HG03139 (cell line): ENCODE results near the gene OR5F1.

ENCODE experiments used
- ATAC-seq: cut with Tn5 transposase; IDR thresholded peaks from one replicate; pipeline ENCODE4 v1.9.1; 2021; ENCODE audit not compliant: unreplicated experiment

Gene OR5F1

DNA sequence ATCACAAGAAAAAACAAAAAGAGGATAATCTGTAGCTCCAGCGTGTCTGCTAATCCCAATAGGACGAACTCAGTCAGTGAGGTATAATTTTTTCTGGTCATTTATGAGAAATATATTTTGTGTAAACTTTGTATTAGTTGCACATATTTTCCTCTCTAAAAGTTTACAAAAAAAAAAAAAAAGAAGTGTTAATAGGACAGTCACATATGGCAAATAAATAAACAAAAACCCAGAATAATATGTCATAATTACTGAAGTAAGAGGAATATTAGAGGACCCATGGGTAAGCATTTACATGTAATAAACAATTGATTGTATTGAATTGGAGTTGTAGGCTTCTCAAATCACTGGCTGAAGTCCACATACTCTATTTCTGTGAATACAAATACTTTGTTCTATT lies at the start of gene OR5F1:
TSS of gene OR5F1 (minus strand) at position 101 of the 400 bp plus-strand sequence. CDS start at position 101, 0 bp downstream.
- ATAC-seq: no peak

DNA sequence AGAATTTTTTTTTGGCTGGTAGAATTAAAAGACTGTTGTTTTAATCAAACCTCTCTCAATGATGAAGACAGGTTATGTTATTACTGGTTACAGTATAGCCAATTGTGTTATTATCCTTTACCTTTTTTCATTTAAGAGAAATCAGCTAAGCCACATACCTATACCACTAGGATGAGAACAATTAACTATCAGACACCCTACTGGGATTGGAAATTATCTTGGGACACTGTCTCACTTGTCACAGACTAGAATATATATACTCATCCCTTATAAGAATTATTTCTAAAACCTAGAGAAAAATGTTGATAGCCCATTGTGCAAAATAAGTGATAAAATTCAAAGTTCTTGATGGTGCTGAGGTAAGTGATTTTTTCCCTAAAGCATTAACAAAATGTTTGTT lies 32.9 kb upstream of the OR5F1 start, which contains the start of gene OR5AS1:
TSS of gene OR5AS1 (plus strand) at position 301 of the 400 bp plus-strand sequence. CDS start 2,765 bp downstream, outside the sequence.
- ATAC-seq: no peak

DNA sequence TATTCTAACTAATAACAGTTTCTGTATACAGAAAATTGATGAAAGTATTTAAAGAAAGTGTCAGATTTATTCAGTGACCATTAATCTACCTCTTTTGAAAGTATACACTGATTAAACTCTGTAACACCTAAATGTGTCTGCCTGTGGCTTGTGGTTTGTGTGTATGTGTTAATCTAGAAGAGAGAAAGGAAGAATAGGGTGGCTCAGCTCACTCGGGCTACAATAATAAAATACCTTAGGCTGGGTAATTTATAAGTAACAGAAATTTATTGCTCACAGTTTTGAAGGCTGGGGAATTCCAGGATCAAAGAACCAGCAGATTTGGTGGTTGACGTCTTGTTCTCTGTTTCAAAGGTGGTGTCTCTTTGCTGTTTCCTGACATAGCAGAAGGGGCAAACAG lies 19.4 kb upstream of the OR5F1 start:
- ATAC-seq: no peak

DNA sequence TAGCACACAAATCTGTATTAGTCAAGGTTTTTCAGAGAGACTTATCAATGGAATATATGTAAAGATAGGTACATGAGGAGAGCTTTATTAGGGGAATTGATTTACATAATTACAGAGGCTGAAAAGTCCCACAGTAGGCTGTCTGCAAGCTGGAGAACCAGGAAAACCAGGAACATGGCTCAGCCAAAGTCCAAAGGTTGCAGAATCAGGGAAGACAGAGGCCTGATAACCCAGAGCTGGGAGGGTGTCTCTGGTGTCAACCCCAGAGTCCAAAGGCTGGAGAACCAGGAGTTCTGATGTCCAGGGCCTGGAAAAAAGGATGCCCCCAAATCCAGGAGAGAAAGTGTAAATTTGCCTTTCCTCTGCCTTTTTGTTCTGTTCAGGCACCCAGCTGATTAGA lies 16.3 kb upstream of the OR5F1 start:
- ATAC-seq: no peak

DNA sequence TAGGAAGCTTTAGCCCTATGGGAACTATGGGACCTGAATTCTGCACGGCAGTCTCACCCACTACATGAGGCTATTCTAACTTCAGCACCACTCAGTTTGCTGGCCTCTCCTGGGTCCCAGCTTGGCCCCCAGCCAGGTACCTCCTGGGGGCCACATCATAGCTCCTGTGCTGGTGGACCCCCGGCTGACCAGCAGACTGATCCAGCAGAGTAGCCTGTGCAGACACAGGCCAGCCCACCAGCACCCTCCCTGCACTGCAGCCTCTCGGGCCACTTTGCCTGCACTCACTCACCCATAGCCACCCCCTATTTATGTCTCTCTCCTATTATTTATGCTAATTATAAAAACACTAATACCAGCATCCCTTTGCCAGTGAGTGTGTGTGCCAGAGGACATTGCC lies 23.5 kb downstream of the OR5F1 start:
- no peak for ATAC-seq

DNA sequence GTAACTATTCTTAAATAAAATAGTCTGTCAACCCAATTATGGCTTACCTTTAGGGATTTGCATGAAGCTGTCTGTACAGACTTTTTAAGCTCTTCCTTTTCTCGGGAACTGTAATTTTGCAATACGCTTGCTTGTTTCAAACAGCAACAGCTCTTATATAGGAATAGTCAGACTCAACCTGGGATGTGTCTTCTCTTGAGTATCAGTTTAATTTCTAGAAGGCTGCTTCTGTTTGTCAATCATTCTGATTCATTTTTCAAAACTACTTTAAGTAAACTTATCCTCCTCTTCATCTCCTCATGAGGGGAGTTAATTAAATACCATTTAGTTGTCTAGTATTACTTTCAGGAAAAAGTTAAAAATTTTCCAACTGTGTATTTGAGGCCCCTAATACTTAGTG lies 24.6 kb downstream of the OR5F1 start, which contains the start of gene OR10AG1:
TSS of gene OR10AG1 (minus strand) at position 101 of the 400 bp plus-strand sequence. CDS start at position 63, 38 bp downstream.
- ATAC-seq: no peak

DNA sequence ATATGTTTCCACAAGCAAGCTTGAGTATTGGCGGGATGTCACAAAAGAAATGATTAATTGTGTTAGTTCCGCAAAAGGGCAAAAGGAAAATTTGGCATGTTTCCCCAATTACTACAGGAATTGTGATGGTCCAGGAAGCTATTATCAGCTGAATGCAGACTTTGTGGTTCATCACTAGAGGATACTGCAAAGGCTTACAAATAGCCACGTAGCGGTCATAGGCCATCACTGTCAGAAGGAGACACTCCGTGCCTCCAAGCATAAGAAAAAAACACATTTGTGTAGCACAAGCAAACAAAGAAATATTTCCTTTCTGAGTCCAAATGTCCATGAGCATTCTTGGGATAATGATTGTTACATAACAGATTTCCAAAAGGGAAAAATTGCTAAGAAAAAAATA lies 26.5 kb downstream of the OR5F1 start:
- no peak for ATAC-seq

DNA sequence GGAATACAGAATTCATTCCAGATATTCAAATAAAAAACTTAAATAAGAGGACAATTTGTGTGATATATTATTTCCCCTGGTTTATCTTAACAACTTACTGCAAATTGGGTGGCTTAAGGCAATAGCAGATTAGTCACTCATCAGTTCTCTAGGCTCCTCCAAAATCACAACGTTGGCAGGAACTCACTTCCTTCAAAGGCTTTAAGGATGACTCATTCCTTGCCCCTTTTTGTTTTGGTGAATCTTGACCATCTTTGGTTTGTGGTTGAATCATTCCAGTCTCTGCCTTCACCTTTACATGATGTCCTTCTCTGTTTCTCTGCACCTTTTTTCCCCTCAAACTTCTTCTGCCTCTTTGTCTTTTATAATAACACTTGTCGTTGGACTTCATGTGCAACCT lies 28.0 kb downstream of the OR5F1 start:
- ATAC-seq: no peak

DNA sequence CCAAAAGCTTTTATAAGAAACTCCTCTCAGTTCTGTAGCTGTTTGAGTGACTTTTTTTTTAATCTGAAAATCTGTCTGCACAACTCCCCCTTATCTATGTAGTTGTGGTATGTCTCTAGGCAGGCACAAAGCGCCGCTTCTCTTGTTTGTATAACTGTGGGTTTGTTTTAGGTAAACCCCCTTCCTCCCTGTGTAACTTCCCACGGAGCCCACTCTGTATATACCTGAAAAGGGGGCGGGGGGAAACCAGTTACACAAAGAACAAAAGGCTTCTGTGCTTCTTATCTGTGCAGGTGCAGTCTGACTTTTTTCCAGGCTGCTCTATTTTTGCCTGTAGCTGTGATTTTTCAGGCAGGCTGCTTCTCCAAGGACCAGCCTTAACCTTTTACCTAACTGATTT lies 37.9 kb downstream of the OR5F1 start:
- no peak for ATAC-seq

DNA sequence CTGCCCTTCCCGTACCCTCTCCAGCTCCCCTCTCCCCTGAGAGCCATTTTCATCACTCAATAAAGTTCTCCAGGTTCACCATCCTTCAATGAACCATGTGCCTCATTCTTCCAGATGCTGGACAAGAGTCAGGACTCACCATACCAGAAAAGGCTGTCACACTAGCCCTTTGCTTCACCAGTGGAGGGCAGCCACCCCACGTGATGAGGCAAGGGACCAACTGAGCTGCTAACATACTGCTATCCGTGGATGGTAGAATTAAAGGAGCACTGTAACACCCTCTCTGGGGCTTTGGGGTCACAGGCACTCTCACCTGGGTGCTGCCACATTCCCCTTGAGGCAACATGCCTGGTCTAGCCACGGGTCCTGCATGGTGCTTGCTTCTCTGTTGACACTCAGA lies 45.1 kb downstream of the OR5F1 start:
- no peak for ATAC-seq
